NCI-H524 (cell line): ENCODE measurements around the gene IFI27L2.
A peak's percentile ranks its signal among the peaks of the same experiment; 100 is the strongest.

Source experiments
- DNase-seq, 2 experiments: peaks; one replicate each; lab custom pipeline; 2025; lab: John Stamatoyannopoulos, UW

Gene IFI27L2

GRCh38 chr14:94100847-94101246 is 28.6 kb downstream of the IFI27L2 start:
- no peak for DNase-seq

- no peak for DNase-seq
These were observed 30.4 kb downstream of the IFI27L2 start for GRCh38 chr14:94099006-94099405.

- no peak for DNase-seq
These were observed 30.9 kb downstream of the IFI27L2 start for GRCh38 chr14:94098326-94098992.

- DNase-seq, result no peak
These were observed 32.3 kb downstream of the IFI27L2 start for GRCh38 chr14:94097091-94097490.

- DNase-seq, result no peak
These were observed 36.0 kb downstream of the IFI27L2 start for GRCh38 chr14:94093418-94093817.

GRCh38 chr14:94089479-94089878 is 39.9 kb downstream of the IFI27L2 start:
- no peak for DNase-seq

- no peak for DNase-seq
These were observed 40.9 kb downstream of the IFI27L2 start for GRCh38 chr14:94088516-94088915.

- no peak for DNase-seq
These were observed 41.5 kb downstream of the IFI27L2 start for GRCh38 chr14:94087891-94088290.

- no peak for DNase-seq
These were observed 48.0 kb downstream of the IFI27L2 start for GRCh38 chr14:94081386-94081820.

- peak; percentile 94 to 99 for DNase-seq
These were observed 48.6 kb downstream of the IFI27L2 start, which contains the start of the genes DDX24 and IFI27L1 for GRCh38 chr14:94080621-94081385. Gene DDX24, minus strand, starts transcription at chr14:94081202. Its CDS starts 1,460 bp downstream, at chr14:94079742. Gene IFI27L1, plus strand, starts transcription at chr14:94081310. Its CDS starts 15,628 bp downstream, at chr14:94096938.

GRCh38 chr14:94079891-94080620 is 49.3 kb downstream of the IFI27L2 start:
- DNase-seq, result peak; percentile 54 to 81

- no peak for DNase-seq
These were observed 51.6 kb downstream of the IFI27L2 start for GRCh38 chr14:94077823-94078222.
